ENCODE results near the gene ATF4.

Gene ATF4

GRCh38 chr22:39558254-39558727, 37.9 kb downstream of the ATF4 start:
- Histone ChIP-seq H3K9me3 (ENCODE audit: control insufficient read depth, insufficient read depth, low read depth, low read length) (no peaks in the 10 kb centered on the region), H3K4me1 (ENCODE audit: control insufficient read depth, insufficient read depth, low read length) (no peaks in the 10 kb centered on the region), H3K36me3 (ENCODE audit: control insufficient read depth in 2 of 2, insufficient read depth in 1 of 2, low read length in 2 of 2) (no peaks in the 10 kb centered on the region), H3K4me3 (ENCODE audit: low read depth, low read length) (no peak overlapping the region), H3K27ac (ENCODE audit: extremely low read depth, low read depth, low read length) (no peak overlapping the region)
- ChIA-PET CTCF (interaction anchor here (0.6 to 3.4 kb wide), 7 partner anchors 10 to 467 kb away, joined by 3 to 18 read pairs (median 3); partner anchors contain the start of gene ENTHD1), POLR2A (no interaction called here)
- TF ChIP-seq ZNF777 (tag by site-specific recombination; IDR thresholded peaks at IDR 0.05; ENCODE audit: borderline replicate concordance), result no peak
- TF ChIP-seq ZBTB11 (tag by site-specific recombination; conservative IDR thresholded peaks at IDR 0.05; ENCODE audit: low read depth), result no peak
- no peak for TF ChIP-seq PRDM1 (tag by site-specific recombination; IDR thresholded peaks at IDR 0.05)
- no peak for TF ChIP-seq ZNF174 (tag by site-specific recombination; IDR thresholded peaks at IDR 0.05)
- TF ChIP-seq ZNF433 (tag by site-specific recombination; IDR thresholded peaks at IDR 0.05; ENCODE audit: low read depth), result no peak
- TF ChIP-seq ZNF214 (tag by site-specific recombination; IDR thresholded peaks at IDR 0.05; ENCODE audit: borderline replicate concordance), result no peak
- TF ChIP-seq GLIS1 (tag by site-specific recombination; IDR thresholded peaks at IDR 0.05), result no peak

DNA sequence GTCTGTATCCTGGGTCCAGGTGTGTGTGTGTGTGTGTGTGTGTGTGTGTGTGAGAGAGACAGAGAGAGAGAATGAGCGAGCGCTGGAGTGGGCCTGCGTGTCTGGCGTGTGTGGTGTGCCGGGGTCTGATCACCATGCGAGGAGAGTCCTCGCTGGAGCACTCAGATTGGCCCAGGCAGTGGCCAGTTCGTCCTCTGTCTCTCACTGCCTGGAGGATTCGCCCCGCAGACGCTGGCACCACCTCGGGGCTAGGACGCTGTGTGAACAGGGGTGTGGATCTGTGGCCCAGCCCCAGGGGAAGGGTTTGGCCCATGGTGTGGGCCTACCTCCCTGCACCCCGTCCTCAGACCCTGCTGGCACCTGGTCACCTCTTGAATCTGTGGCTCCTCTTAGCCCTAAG, 38.6 kb downstream of the ATF4 start:
- ChIA-PET CTCF (interaction anchor here (0.6 to 3.4 kb wide), 8 partner anchors 10 to 466 kb away, joined by 3 to 18 read pairs (median 3); partner anchors contain the start of gene ENTHD1), POLR2A (interaction anchor here (0.5 kb wide), 1 partner anchor 33 kb away, joined by 4 read pairs; no protein-coding TSS in a partner anchor)
- H3K27ac ChIP-seq (ENCODE audit: extremely low read depth, low read depth, low read length), result no peak overlapping the region
- H3K36me3 ChIP-seq (ENCODE audit: control insufficient read depth in 2 of 2, insufficient read depth in 1 of 2, low read length in 2 of 2), result no peaks in the 10 kb centered on the region
- H3K4me3 ChIP-seq (ENCODE audit: low read depth, low read length), result no peak overlapping the region
- H3K9me3 ChIP-seq (ENCODE audit: control insufficient read depth, insufficient read depth, low read depth, low read length), result no peaks in the 10 kb centered on the region
- H3K4me1 ChIP-seq (ENCODE audit: control insufficient read depth, insufficient read depth, low read length), result no peaks in the 10 kb centered on the region
- TF ChIP-seq ZNF792 (tag by site-specific recombination; IDR thresholded peaks at IDR 0.05) (no peak), PATZ1 (tag by site-specific recombination; IDR thresholded peaks at IDR 0.05) (no peak), ZNF658 (tag by site-specific recombination; IDR thresholded peaks at IDR 0.05) (no peak), BCL11A (tag by site-specific recombination; IDR thresholded peaks at IDR 0.05; ENCODE audit: low read depth) (0 out of 2 replicates have a peak, but pooled peaks have one; percentile 19)

- no peak overlapping the region for H3K27ac ChIP-seq (ENCODE audit: extremely low read depth, low read depth, low read length)
- TF ChIP-seq KLF16 (tag by site-specific recombination; IDR thresholded peaks at IDR 0.05) (no peak), PATZ1 (tag by site-specific recombination; IDR thresholded peaks at IDR 0.05) (peak; percentile 51; the same call in 1 of the 2 replicates), CTCF (tag by site-specific recombination; IDR thresholded peaks at IDR 0.05) (peak; percentile 41; the same call in 1 of the 2 replicates)
- POLR2A ChIA-PET, result interaction anchor here (0.5 kb wide), 2 partner anchors 33 to 34 kb away, joined by 4 read pairs; no protein-coding TSS in a partner anchor
- no peaks in the 10 kb centered on the region for H3K36me3 ChIP-seq (ENCODE audit: control insufficient read depth in 2 of 2, insufficient read depth in 1 of 2, low read length in 2 of 2)
- H3K4me1 ChIP-seq (ENCODE audit: control insufficient read depth, insufficient read depth, low read length), result no peaks in the 10 kb centered on the region
- CTCF ChIA-PET, result interaction anchor here (0.6 to 3.4 kb wide), 11 partner anchors 10 to 677 kb away, joined by 3 to 18 read pairs (median 4); no protein-coding TSS in a partner anchor
- no peaks in the 10 kb centered on the region for H3K9me3 ChIP-seq (ENCODE audit: control insufficient read depth, insufficient read depth, low read depth, low read length)
- no peak overlapping the region for H3K4me3 ChIP-seq (ENCODE audit: low read depth, low read length)
These were observed 39.2 kb downstream of the ATF4 start for GRCh38 chr22:39559456-39560105.
